SK-N-MC (cell line): Measurements from ENCODE around the gene TEX51.

ENCODE experiments used
- EZH2 ChIP-seq: fragments of 200-600 bp; sonication (generic); IDR thresholded peaks from one replicate; pipeline ENCODE4 v1.6.1; 2017; ENCODE audit warnings: antibody characterized with exemption
- FOXP2 ChIP-seq: optimal IDR thresholded peaks from 2 replicates; pipeline ENCODE3; 2011; ENCODE audit warnings: mild to moderate bottlenecking, moderate library complexity; ENCODE audit not compliant: insufficient read depth; ENCODE audit errors: extremely low read length, control extremely low read depth
- POLR2AphosphoS5 ChIP-seq: IDR thresholded peaks from 2 replicates; pipeline ENCODE4 v1.6.1; 2012; ENCODE audit warnings: mild to moderate bottlenecking, low read depth, low read length, borderline replicate concordance

- no peak for TF ChIP-seq POLR2AphosphoS5
- TF ChIP-seq EZH2: no peak
- no peak for TF ChIP-seq FOXP2
Observed at GRCh38 chr2:126890551-126891450, 7.9 kb upstream of the TEX51 start.
